Measurements from ENCODE around the gene PHKG1.
A peak's percentile ranks its signal among the peaks of the same experiment; 100 is the strongest.
"Not testable (repeated sequence)": the region's sequence is repeated elsewhere in the genome, so short reads cannot be mapped to it uniquely, and the experiment has no call there.

The PHKG1 gene

GRCh38 chr7:56046721-56047445 is 45.9 kb downstream of the PHKG1 start:
- H3K4me3 ChIP-seq (ENCODE audit: control insufficient read depth, low read depth, low read length) = no peak overlapping the region
- TF ChIP-seq CTCF (conservative IDR thresholded peaks at IDR 0.05; ENCODE audit: control insufficient read depth, insufficient read depth, low read depth, low read length) = no peak
- peak; percentile 73 for DNase-seq (ENCODE audit: low read depth)

DNA sequence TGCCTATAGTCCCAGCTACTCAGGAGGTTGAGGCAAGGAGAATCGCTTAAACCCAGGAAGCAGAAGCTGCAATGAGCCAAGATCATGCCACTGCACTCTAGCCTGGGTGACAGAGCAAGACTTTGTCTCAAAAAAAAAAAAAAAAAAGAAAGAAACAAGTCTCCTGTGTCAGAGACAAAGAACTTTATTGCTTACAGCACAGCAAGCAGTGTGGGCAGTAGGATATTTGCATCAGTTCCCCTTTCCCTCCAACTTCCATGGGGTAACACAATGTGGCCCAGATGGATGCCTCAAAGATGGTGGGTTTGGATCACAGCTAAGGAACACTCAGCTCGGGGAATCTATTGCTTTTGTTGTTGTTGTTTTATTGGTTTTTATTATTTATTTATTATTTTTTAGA is 47.0 kb downstream of the PHKG1 start:
- H3K4me3 ChIP-seq (ENCODE audit: control insufficient read depth, low read depth, low read length) = not testable (repeated sequence)

GRCh38 chr7:56040730-56041129 is 52.0 kb downstream of the PHKG1 start:
- no peak for TF ChIP-seq CTCF (conservative IDR thresholded peaks at IDR 0.05; ENCODE audit: control insufficient read depth, insufficient read depth, low read depth, low read length)
- H3K4me3 ChIP-seq (ENCODE audit: control insufficient read depth, low read depth, low read length) = no peak overlapping the region
- DNase-seq (ENCODE audit: low read depth) = no peak

More for the DNA sequence above, 47.0 kb downstream of the PHKG1 start:
- DNase-seq (ENCODE audit: low read depth) = not testable (repeated sequence)

- TF ChIP-seq CTCF (conservative IDR thresholded peaks at IDR 0.05; ENCODE audit: control insufficient read depth, insufficient read depth, low read depth, low read length) = peak; percentile 21
- DNase-seq (ENCODE audit: low read depth) = peak; percentile 77
- H3K4me3 ChIP-seq (ENCODE audit: control insufficient read depth, low read depth, low read length) = peak overlapping the region; percentile 80
Measured at GRCh38 chr7:56033671-56034432, 58.9 kb downstream of the PHKG1 start.

DNA sequence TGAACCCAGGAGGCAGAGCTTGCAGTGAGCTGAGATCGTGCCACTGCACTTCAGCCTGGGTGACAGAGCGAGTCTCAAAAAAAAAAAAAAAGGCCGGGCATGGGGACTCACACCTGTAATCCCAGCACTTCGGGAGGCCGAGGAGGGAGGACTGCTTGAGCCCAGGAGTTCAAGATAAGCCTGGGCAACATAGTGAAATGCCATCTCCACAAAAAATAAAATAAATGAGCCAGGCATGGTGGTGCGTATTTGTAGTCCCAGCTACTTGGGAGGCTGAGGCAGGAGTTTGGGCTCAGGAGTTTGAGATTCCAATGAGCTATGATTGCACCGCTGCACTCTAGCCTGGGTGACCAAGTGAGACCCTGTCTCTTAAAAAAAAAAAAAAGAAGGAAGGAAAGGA is 60.2 kb downstream of the PHKG1 start:
- H3K4me3 ChIP-seq (ENCODE audit: control insufficient read depth, low read depth, low read length); DNase-seq (ENCODE audit: low read depth): not testable (repeated sequence)

DNA sequence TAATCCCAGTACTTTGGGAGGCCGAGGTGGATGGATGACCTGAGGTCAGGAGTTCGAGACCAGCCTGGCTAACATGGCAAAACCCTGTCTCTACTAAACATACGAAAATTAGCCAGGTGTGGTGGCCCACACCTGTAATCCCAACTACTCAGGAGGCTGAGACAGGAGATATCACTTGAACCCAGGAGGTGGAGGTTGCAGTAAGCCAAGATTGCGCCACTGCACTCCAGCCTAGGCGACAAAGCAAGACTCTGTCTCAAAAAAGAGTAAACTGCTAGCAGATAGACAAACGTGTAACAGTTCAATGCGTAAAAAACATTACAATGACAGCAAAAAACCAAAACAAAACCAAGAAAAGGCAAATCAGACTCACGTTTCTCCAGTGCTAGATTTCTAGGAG is 61.2 kb downstream of the PHKG1 start:
- not testable (repeated sequence) for H3K4me3 ChIP-seq (ENCODE audit: control insufficient read depth, low read depth, low read length); DNase-seq (ENCODE audit: low read depth)

- no peak overlapping the region for H3K4me3 ChIP-seq (ENCODE audit: control insufficient read depth, low read depth, low read length)
- no peak for TF ChIP-seq CTCF (conservative IDR thresholded peaks at IDR 0.05; ENCODE audit: control insufficient read depth, insufficient read depth, low read depth, low read length)
- no peak for DNase-seq (ENCODE audit: low read depth)
Measured at GRCh38 chr7:56030340-56030739, 62.4 kb downstream of the PHKG1 start.
